GM21515 (cell line): ENCODE measurements around the gene SPTBN4.
"Not testable (repeated sequence)": the region's sequence is repeated elsewhere in the genome, so short reads cannot be mapped to it uniquely, and the experiment has no call there.

Experiments
- ATAC-seq: cut with Tn5 transposase; IDR thresholded peaks from one replicate; pipeline ENCODE4 v1.9.1; 2021; ENCODE audit not compliant: unreplicated experiment

SPTBN4 gene

GRCh38 chr19:40438284-40438683, 28.5 kb upstream of the SPTBN4 start:
- no peak for ATAC-seq

GRCh38 chr19:40441719-40442253, 25.0 kb upstream of the SPTBN4 start:
- no peak for ATAC-seq

GRCh38 chr19:40442328-40443130, 24.3 kb upstream of the SPTBN4 start:
- ATAC-seq, result no peak

GRCh38 chr19:40443131-40443999, 23.4 kb upstream of the SPTBN4 start:
- peak; percentile 57 for ATAC-seq

- peak; percentile 61 for ATAC-seq
Observed at GRCh38 chr19:40444000-40444824, 22.6 kb upstream of the SPTBN4 start, which contains the start of gene SERTAD3. SERTAD3 (minus strand) TSS chr19:40444335; CDS start chr19:40442080, 2,255 bp downstream.

GRCh38 chr19:40444825-40445312, 21.9 kb upstream of the SPTBN4 start:
- ATAC-seq, result no peak

GRCh38 chr19:40445780-40446262, 21.0 kb upstream of the SPTBN4 start:
- no peak for ATAC-seq

GRCh38 chr19:40446263-40446784, 20.5 kb upstream of the SPTBN4 start:
- ATAC-seq, result no peak

GRCh38 chr19:40449506-40449905, 17.3 kb upstream of the SPTBN4 start:
- no peak for ATAC-seq

GRCh38 chr19:40450664-40451063, 16.1 kb upstream of the SPTBN4 start:
- no peak for ATAC-seq

- no peak for ATAC-seq
Observed at GRCh38 chr19:40452016-40452415, 14.8 kb upstream of the SPTBN4 start.

- no peak for ATAC-seq
Observed at GRCh38 chr19:40453151-40453735, 13.6 kb upstream of the SPTBN4 start.

- ATAC-seq, result not testable (repeated sequence)
Observed at GRCh38 chr19:40453943-40454342, 12.9 kb upstream of the SPTBN4 start.

GRCh38 chr19:40457048-40457447, 9.8 kb upstream of the SPTBN4 start:
- ATAC-seq, result no peak

- ATAC-seq, result no peak
Observed at GRCh38 chr19:40457953-40458596, 8.7 kb upstream of the SPTBN4 start.

GRCh38 chr19:40458597-40458974, 8.2 kb upstream of the SPTBN4 start:
- no peak for ATAC-seq

GRCh38 chr19:40460185-40460584, 6.6 kb upstream of the SPTBN4 start:
- no peak for ATAC-seq

- no peak for ATAC-seq
Observed at GRCh38 chr19:40461669-40462221, 5.1 kb upstream of the SPTBN4 start.

GRCh38 chr19:40463587-40464037, 3.2 kb upstream of the SPTBN4 start:
- not testable (repeated sequence) for ATAC-seq
